NOMO-1 (cell line): Measurements from ENCODE around the gene MGMT.

Source experiments
- DNase-seq, 2 experiments: peaks; one replicate each; lab custom pipeline; 2025; ENCODE audit not compliant: unreplicated experiment in 2 of 2; lab: John Stamatoyannopoulos, UW

Gene MGMT

GRCh38 chr10:129744134-129745111 lies 277.4 kb downstream of the MGMT start:
- DNase-seq, result no peak

GRCh38 chr10:129745186-129745750 lies 278.2 kb downstream of the MGMT start:
- no peak for DNase-seq

GRCh38 chr10:129754211-129755050 lies 287.4 kb downstream of the MGMT start:
- DNase-seq, result no peak

- no peak for DNase-seq
Measured at GRCh38 chr10:129755158-129755591, 288.1 kb downstream of the MGMT start.

- DNase-seq, result no peak
Measured at GRCh38 chr10:129755621-129756020, 288.6 kb downstream of the MGMT start.

- no peak for DNase-seq
Measured at GRCh38 chr10:129756912-129757901, 290.2 kb downstream of the MGMT start.

GRCh38 chr10:129758207-129759021 lies 291.4 kb downstream of the MGMT start:
- no peak for DNase-seq

GRCh38 chr10:129759214-129760002 lies 292.4 kb downstream of the MGMT start:
- no peak for DNase-seq

GRCh38 chr10:129760003-129760315 lies 292.9 kb downstream of the MGMT start:
- no peak for DNase-seq

- DNase-seq, result no peak
Measured at GRCh38 chr10:129760416-129760815, 293.4 kb downstream of the MGMT start.

- no peak for DNase-seq
Measured at GRCh38 chr10:129761197-129761972, 294.3 kb downstream of the MGMT start.

- no peak for DNase-seq
Measured at GRCh38 chr10:129761981-129762956, 295.2 kb downstream of the MGMT start.

- no peak for DNase-seq
Measured at GRCh38 chr10:129764011-129764900, 297.2 kb downstream of the MGMT start.

- DNase-seq, result no peak
Measured at GRCh38 chr10:129764901-129765663, 298.0 kb downstream of the MGMT start.
